ENCODE data around the gene KLC4.

KLC4 gene

DNA sequence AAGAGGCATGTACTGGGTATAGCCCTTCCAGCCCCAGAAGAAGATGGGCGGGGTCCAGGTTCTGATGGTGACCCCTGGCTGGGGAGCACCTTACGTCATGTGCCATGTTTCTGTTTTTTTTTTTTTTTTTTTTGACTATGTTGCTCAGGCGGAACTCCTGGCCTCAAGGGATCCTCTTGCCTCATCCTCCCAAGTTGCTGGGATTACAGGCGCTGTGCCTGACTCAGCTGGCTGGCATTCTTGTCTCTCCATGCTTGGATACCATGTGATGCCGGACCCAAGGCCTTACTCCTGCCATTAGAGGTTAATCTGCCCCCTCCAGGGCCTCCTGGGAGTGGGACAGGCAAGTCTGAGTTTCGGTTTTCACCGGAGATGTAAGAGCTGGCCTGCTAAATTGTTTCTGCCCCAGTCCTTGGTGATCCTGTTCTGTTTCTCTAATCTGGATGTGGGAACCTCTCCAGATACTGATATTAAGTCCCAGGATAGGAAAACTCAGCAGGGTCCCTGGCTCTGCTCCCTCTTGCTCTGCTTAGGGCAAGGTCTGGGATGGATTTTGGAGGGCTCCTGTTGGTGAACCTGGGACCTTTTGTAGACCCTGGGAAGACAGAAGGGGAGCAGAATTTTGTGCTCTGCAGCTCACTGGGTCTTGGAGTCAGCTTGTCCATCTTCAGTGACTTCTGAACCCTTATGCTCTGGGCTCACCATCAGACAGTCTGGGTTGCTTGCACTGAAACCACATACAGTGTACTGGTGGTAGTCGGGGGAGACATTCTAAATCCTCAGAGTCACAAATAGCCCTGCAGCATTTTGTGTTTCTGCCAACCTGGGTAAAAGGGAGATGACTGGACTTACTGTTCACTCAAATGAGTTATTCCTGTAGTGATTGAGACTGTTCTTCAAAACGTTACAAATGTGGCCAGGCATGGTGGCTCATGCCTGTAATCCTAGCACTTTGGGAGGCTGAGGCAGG is 61.8 kb downstream of the KLC4 start:
- DNase-seq (ENCODE audit: extremely low read depth in 1 of 2, low read depth in 1 of 2): no peak

DNA sequence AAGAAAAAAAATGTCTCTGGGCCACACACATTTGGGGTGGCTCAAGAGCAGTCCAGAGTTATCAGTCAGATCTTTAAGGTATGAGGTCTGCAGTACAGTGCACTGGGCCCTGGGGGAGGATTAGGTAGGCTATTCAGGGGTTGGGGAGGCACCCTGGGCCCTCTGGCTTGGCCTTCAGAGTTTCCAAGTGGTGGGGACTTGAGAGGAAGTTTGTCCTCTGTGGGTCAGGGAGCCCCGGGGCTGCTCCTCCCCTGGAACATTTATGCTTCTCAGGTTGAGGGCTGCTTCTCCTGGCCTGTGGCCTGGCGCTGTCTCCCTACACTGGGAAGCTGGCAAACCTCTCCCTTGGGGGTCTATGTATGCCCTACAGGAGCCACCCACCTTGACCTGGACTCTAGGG is 62.7 kb downstream of the KLC4 start:
- no peak for DNase-seq (ENCODE audit: extremely low read depth in 1 of 2, low read depth in 1 of 2)

- no peak for DNase-seq (ENCODE audit: extremely low read depth in 1 of 2, low read depth in 1 of 2)
These were observed 64.3 kb downstream of the KLC4 start for GRCh38 chr6:43123461-43124314.

GRCh38 chr6:43124481-43124880 is 65.0 kb downstream of the KLC4 start:
- no peak for DNase-seq (ENCODE audit: extremely low read depth in 1 of 2, low read depth in 1 of 2)

Measured in stimulated activated CD8-positive, alpha-beta memory T cell treated with anti-CD3 and anti-CD28 coated beads, Interleukin-7, amount 100 ng/mL, for 48 hours (primary cell).